Measurements from ENCODE around the gene FAM72B. TPM values are rescaled to one million over a fixed set of nuclear protein-coding genes. Genes with fewer than 3 reads are reported as not detected.
"Not testable (repeated sequence)": the region's sequence is repeated elsewhere in the genome, so short reads cannot be mapped to it uniquely, and the experiment has no call there.

Gene FAM72B
- polyA plus RNA-seq, 1 experiment, result 2.1 TPM

DNA sequence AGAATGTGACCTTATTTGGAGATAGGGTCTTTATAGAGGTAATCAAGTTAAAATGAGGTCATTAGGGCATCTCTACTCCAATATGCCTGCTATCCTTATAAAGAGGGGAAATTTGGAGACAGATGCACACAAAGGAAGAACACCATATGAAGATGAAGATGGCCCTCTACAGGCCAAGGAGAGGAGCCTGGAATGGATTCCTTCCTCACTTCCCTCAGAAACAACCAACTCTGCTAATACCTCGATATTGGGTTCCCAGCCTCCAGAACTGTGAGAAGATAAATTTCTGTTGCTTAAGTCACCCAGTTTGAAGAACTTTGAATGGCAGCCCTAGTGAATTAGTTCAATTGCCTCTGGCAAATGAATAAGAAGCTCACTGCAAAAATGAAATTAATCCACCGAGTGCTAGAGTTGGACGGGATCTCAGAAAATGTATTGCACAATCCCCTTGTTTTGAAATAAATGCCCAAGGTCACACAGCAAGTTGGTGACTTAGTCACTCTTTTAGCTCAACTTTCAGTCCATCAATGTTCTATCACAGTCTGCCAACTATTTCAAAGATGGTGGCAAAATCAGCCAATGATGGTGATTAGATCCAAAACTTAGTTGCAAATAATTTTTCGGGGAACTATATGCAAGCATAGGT, 27.1 kb downstream of the FAM72B start:
- DNase-seq (ENCODE audit: low read depth); H3K4me3 ChIP-seq (ENCODE audit: low read depth, low read length); H3K36me3 ChIP-seq (ENCODE audit: control insufficient read depth, insufficient read depth, low read length); H3K27me3 ChIP-seq (ENCODE audit: control insufficient read depth, insufficient read depth, low read length); POLR2A ChIA-PET; CTCF ChIA-PET: not testable (repeated sequence)

GRCh38 chr1:121155671-121156358, 28.3 kb downstream of the FAM72B start:
- H3K27me3 ChIP-seq (ENCODE audit: control insufficient read depth, insufficient read depth, low read length); POLR2A ChIA-PET; H3K4me3 ChIP-seq (ENCODE audit: low read depth, low read length); DNase-seq (ENCODE audit: low read depth); CTCF ChIA-PET; H3K36me3 ChIP-seq (ENCODE audit: control insufficient read depth, insufficient read depth, low read length): not testable (repeated sequence)
- peak; percentile 34 for TF ChIP-seq CTCF (IDR thresholded peaks at IDR 0.05; ENCODE audit: insufficient read depth, low read depth, low read length)

GRCh38 chr1:121154811-121155210, 29.3 kb downstream of the FAM72B start:
- H3K27me3 ChIP-seq (ENCODE audit: control insufficient read depth, insufficient read depth, low read length); H3K4me3 ChIP-seq (ENCODE audit: low read depth, low read length); H3K36me3 ChIP-seq (ENCODE audit: control insufficient read depth, insufficient read depth, low read length); POLR2A ChIA-PET; DNase-seq (ENCODE audit: low read depth); CTCF ChIA-PET: not testable (repeated sequence)

- H3K27me3 ChIP-seq (ENCODE audit: control insufficient read depth, insufficient read depth, low read length); POLR2A ChIA-PET; DNase-seq (ENCODE audit: low read depth): not testable (repeated sequence)
These were observed 31.4 kb downstream of the FAM72B start for GRCh38 chr1:121152788-121153187.

DNA sequence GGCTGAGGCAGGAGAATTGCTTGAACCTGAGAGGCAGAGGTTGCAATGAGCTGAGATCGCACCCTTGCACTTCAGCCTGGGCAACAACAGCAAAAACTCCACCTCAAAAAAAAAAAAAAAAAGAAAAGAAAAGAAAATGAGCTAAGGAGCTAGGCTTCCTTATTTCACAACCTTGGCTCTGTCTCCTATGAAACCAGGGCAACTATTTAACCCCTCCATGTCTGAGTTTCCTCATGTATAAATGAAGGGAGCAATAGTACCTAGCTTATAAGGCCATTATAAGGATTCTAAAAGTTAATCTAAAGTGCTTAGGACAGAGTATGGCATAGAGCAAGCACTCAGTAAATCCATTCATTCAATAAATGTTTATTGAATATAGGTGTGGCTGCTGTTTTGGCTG, 32.8 kb downstream of the FAM72B start:
- POLR2A ChIA-PET; DNase-seq (ENCODE audit: low read depth); H3K36me3 ChIP-seq (ENCODE audit: control insufficient read depth, insufficient read depth, low read length); CTCF ChIA-PET; H3K4me3 ChIP-seq (ENCODE audit: low read depth, low read length); H3K27me3 ChIP-seq (ENCODE audit: control insufficient read depth, insufficient read depth, low read length): not testable (repeated sequence)

More at GRCh38 chr1:121152788-121153187, 31.4 kb downstream of the FAM72B start:
- H3K4me3 ChIP-seq (ENCODE audit: low read depth, low read length); CTCF ChIA-PET; H3K36me3 ChIP-seq (ENCODE audit: control insufficient read depth, insufficient read depth, low read length): not testable (repeated sequence)

DNA sequence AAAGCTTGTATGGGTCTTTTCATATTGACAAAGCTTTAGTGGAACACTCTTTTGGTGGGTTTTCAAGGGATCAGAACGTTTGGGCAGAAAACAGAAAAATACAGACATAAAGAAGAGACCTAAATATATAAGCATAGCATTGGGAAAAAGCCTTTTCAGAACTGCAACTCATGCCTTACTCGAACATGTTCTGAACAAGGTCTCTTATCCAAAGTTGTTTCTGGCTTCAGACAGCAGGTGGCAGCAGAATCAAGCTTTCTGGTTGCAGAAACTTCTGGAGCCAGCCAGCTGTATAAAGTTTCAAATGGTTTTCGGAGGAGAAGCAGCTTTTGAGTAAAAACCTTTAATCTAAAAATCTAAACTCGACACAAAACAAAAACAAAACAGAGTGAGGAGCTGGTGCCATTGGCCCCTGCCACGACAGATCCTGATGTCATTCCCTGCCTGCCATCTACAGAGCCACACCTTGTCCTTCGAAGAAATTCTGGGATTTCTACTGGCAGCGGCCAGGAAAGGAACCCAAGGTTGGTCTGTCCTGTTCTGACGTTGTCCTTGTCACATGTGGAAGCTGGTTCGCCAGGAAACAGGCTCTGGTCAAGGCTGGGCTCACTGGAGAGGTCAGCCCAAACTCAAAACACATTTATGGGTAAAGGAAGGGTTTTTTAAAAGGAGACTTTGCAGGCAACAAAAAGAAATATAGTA, 35.5 kb downstream of the FAM72B start:
- H3K4me3 ChIP-seq (ENCODE audit: low read depth, low read length); DNase-seq (ENCODE audit: low read depth); H3K36me3 ChIP-seq (ENCODE audit: control insufficient read depth, insufficient read depth, low read length); POLR2A ChIA-PET; H3K27me3 ChIP-seq (ENCODE audit: control insufficient read depth, insufficient read depth, low read length); CTCF ChIA-PET: not testable (repeated sequence)

DNA sequence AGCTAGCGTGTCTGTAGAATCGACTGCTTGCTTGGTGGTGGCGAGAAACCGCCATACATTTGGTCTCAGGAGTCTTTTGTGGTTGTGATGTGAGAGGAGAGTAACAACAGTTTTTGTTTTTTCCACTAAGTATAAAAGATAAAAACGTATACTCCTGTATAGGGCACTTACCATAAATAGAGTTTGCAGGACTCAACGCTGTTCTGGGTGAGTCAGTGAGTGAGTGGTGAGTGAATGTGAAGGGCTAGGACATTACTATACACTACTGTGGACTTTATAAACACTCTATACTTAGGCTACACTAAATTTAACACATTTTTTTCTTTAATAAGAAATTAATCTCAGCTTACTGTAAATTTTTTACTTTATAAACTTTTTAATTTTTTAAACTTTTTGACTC, 43.7 kb downstream of the FAM72B start:
- H3K36me3 ChIP-seq (ENCODE audit: control insufficient read depth, insufficient read depth, low read length); DNase-seq (ENCODE audit: low read depth); CTCF ChIA-PET; POLR2A ChIA-PET; H3K27me3 ChIP-seq (ENCODE audit: control insufficient read depth, insufficient read depth, low read length); H3K4me3 ChIP-seq (ENCODE audit: low read depth, low read length): not testable (repeated sequence)

GRCh38 chr1:121131494-121131893, 52.6 kb downstream of the FAM72B start:
- H3K4me3 ChIP-seq (ENCODE audit: low read depth, low read length); CTCF ChIA-PET; H3K27me3 ChIP-seq (ENCODE audit: control insufficient read depth, insufficient read depth, low read length); POLR2A ChIA-PET; H3K36me3 ChIP-seq (ENCODE audit: control insufficient read depth, insufficient read depth, low read length); DNase-seq (ENCODE audit: low read depth): not testable (repeated sequence)

DNA sequence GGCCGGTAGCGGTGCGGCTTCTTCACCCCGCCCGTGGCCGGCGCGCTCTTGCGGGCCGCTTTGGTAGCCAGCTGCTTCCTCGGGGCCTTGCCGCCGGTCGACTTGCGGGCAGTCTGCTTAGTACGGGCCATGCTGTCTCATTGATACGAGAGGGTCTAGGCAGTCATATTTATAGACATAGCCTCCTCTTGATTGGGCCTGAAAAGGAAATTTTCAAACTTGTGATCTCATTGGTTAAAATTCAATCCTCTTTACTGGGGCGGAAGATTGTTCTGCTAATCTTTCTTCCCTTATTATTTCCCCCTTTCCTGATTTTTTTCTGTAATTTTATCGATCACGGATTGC, 65.7 kb downstream of the FAM72B start:
- CTCF ChIA-PET; H3K36me3 ChIP-seq (ENCODE audit: control insufficient read depth, insufficient read depth, low read length); DNase-seq (ENCODE audit: low read depth); H3K27me3 ChIP-seq (ENCODE audit: control insufficient read depth, insufficient read depth, low read length); POLR2A ChIA-PET: not testable (repeated sequence)
- H3K4me3 ChIP-seq (ENCODE audit: low read depth, low read length), result peak overlapping the region; percentile 41

Other genes with a start within 250 kb of the FAM72B start
- gene SRGAP2C, start 635 bp upstream of the FAM72B start, polyA plus RNA-seq (2011; rRNA removed), result 5.0 and 5.6 TPM in 2 replicates

Measured in BJ (cell line).